SK-N-SH (cell line): ENCODE measurements around the gene COL23A1. TPM values are rescaled to one million over a fixed set of nuclear protein-coding genes. Genes with fewer than 3 reads are reported as not detected.

ENCODE experiments used
- CTCF ChIA-PET: fragments of 300-600, 350-600 bp; formaldehyde crosslinking; extraction: SDS; loops from one replicate; lab custom pipeline; 2021; lab: Yijun Ruan, JAX
- POLR2A ChIA-PET: fragments of 350-600 bp; sonication (Branson Sonifier 250); formaldehyde crosslinking; extraction: SDS; loops from one replicate; lab custom pipeline; 2020; ENCODE audit warnings: antibody characterized with exemption, inconsistent platforms; lab: Yijun Ruan, JAX
- DNase-seq: peaks from one replicate; pipeline ENCODE4 v3.0.0; 2012
- H2AFZ ChIP-seq: fragments of 200-600 bp; sonication (generic); 2 replicates; pipeline ENCODE4 v1.8.1; 2016; ENCODE audit warnings: antibody characterized with exemption, mild to moderate bottlenecking, low read depth
- H3F3A ChIP-seq: fragments of 200-600 bp; sonication (generic); replicated peaks from 2 replicates; pipeline ENCODE3; 2016; ENCODE audit warnings: antibody characterized with exemption, mild to moderate bottlenecking; ENCODE audit not compliant: insufficient read depth
- H3K27ac ChIP-seq, 2 experiments: fragments of 200-500 bp in 1 of 2; fragments of 200-600 bp in 1 of 2; sonication (Bioruptor generic) in 1 of 2; sonication (generic), shearing (Covaris generic) in 1 of 2; 2 replicates each; pipeline versions ENCODE4 v1.5.1 to v1.6.1; 2014 to 2016; ENCODE audit warnings: low read depth in 2 of 2, inconsistent platforms in 1 of 2, low read length in 1 of 2, mild to moderate bottlenecking in 1 of 2, mixed read lengths in 1 of 2
- H3K27me3 ChIP-seq: fragments of 200-600 bp; sonication (generic), shearing (Covaris generic); 2 replicates; pipeline ENCODE4 v1.6.1; 2016; ENCODE audit warnings: mixed run types; ENCODE audit not compliant: insufficient read depth
- H3K36me3 ChIP-seq, 2 experiments: fragments of 200-500 bp in 1 of 2; fragments of 200-600 bp in 1 of 2; sonication (Bioruptor generic) in 1 of 2; sonication (generic) in 1 of 2; replicated peaks in 1 of 2; 2 replicates each; pipeline versions ENCODE3 to v1.5.1; 2014 to 2016; ENCODE audit warnings: low read length in 1 of 2, mild to moderate bottlenecking in 1 of 2; ENCODE audit not compliant: insufficient read depth in 2 of 2, control insufficient read depth in 1 of 2
- H3K4me1 ChIP-seq, 2 experiments: fragments of 200-500 bp in 1 of 2; fragments of 200-600 bp in 1 of 2; sonication (Bioruptor generic) in 1 of 2; sonication (generic), shearing (Covaris generic) in 1 of 2; 2 replicates each; pipeline versions ENCODE4 v1.5.1 to v1.6.1; 2014 to 2016; ENCODE audit warnings: low read depth in 1 of 2, low read length in 1 of 2, mixed run types in 1 of 2; ENCODE audit not compliant: insufficient read depth in 2 of 2, control insufficient read depth in 1 of 2
- H3K4me2 ChIP-seq: fragments of 200-600 bp; sonication (generic), shearing (Covaris generic); 2 replicates; pipeline ENCODE4 v1.6.1; 2017; ENCODE audit warnings: mixed run types
- H3K4me3 ChIP-seq, 2 experiments: fragments of 200-500 bp in 1 of 2; fragments of 200-600 bp in 1 of 2; sonication (Bioruptor generic) in 1 of 2; sonication (generic), shearing (Covaris generic) in 1 of 2; 2 replicates each; pipeline versions ENCODE4 v1.5.1 to v1.8.1; 2014 to 2016; ENCODE audit warnings: low read depth in 2 of 2, inconsistent platforms in 1 of 2, low read length in 1 of 2, mild to moderate bottlenecking in 1 of 2, mixed read lengths in 1 of 2, moderate library complexity in 1 of 2
- H3K79me2 ChIP-seq: fragments of 200-600 bp; sonication (generic); 2 replicates; pipeline ENCODE4 v1.8.1; 2017; ENCODE audit warnings: mild to moderate bottlenecking; ENCODE audit not compliant: insufficient read depth
- H3K9ac ChIP-seq: fragments of 200-600 bp; sonication (generic); 2 replicates; pipeline ENCODE4 v1.6.1; 2017; ENCODE audit warnings: mixed run types
- H3K9me2 ChIP-seq: fragments of 200-600 bp; sonication (generic); 2 replicates; pipeline ENCODE4 v1.6.1; 2017; ENCODE audit warnings: mixed run types
- H3K9me3 ChIP-seq: fragments of 200-600 bp; sonication (generic); 2 replicates; pipeline ENCODE4 v1.6.1; 2017; ENCODE audit warnings: mixed run types, mild to moderate bottlenecking, moderate library complexity
- H4K20me1 ChIP-seq: fragments of 200-600 bp; sonication (generic); 2 replicates; pipeline ENCODE4 v1.6.1; 2017; ENCODE audit warnings: mild to moderate bottlenecking, mixed run types; ENCODE audit not compliant: insufficient read depth
- CTCF ChIP-seq: fragments of 200-600 bp; sonication (generic); IDR thresholded peaks from 2 replicates; pipeline ENCODE4 v1.6.1; 2017; ENCODE audit warnings: antibody characterized with exemption, mild to moderate bottlenecking, moderate library complexity
- EZH2phosphoT487 ChIP-seq: fragments of 200-600 bp; sonication (generic); IDR thresholded peaks from 2 replicates; pipeline ENCODE4 v1.6.1; 2017; ENCODE audit warnings: low read depth, mixed run types, mild to moderate bottlenecking, antibody characterized with exemption, moderate library complexity, borderline replicate concordance
- FOXM1 ChIP-seq: IDR thresholded peaks from 2 replicates; pipeline ENCODE4 v1.4.0; 2012; ENCODE audit warnings: low read depth, mild to moderate bottlenecking
- IRF3 ChIP-seq: fragments of 150-350 bp; IDR thresholded peaks from 2 replicates; pipeline ENCODE4 v1.6.1; 2016; ENCODE audit warnings: mild to moderate bottlenecking, low read depth, low read length
- MAX ChIP-seq: IDR thresholded peaks from 2 replicates; pipeline ENCODE4 v1.4.0; 2012; ENCODE audit warnings: low read depth
- MEF2A ChIP-seq: IDR thresholded peaks from 2 replicates; pipeline ENCODE4 v1.4.0; 2012; ENCODE audit warnings: low read depth, borderline replicate concordance
- NFIC ChIP-seq: IDR thresholded peaks from 2 replicates; pipeline ENCODE4 v1.4.0; 2012; ENCODE audit warnings: borderline replicate concordance
- RFX5 ChIP-seq: IDR thresholded peaks from 2 replicates; pipeline ENCODE4 v1.6.1; 2012; ENCODE audit warnings: mild to moderate bottlenecking, improper control_type of control experiment, low read length
- SIN3A ChIP-seq: IDR thresholded peaks from 2 replicates; pipeline ENCODE4 v1.6.1; 2012; ENCODE audit warnings: low read depth, mild to moderate bottlenecking, low read length, moderate library complexity, borderline replicate concordance
- SMC3 ChIP-seq: IDR thresholded peaks from 2 replicates; pipeline ENCODE4 v1.6.1; 2012; ENCODE audit warnings: low read depth, low read length, improper control_type of control experiment
- TAF1 ChIP-seq: IDR thresholded peaks from 2 replicates; pipeline ENCODE4 v1.6.1; 2012; ENCODE audit warnings: low read depth, mild to moderate bottlenecking, low read length, moderate library complexity, borderline replicate concordance
- USF2 ChIP-seq: fragments of 150-350 bp; IDR thresholded peaks from 2 replicates; pipeline ENCODE4 v1.6.1; 2017; ENCODE audit warnings: antibody characterized with exemption, low read length, low read depth, borderline replicate concordance
- ZBTB33 ChIP-seq: IDR thresholded peaks from 2 replicates; pipeline ENCODE4 v1.4.0; 2012; ENCODE audit warnings: low read depth, borderline replicate concordance
- WGBS: methylation state at CpG from one replicate; pipeline ENCODE4 v1.1.6; 2017; ENCODE audit warnings: low lambda C conversion rate; 5-methylcytosine and 5-hydroxymethylcytosine counted together
- polyA plus RNA-seq, 3 experiments: library from polyadenylated mRNA; depleted of rRNA; stranded (reverse); fragments of >200 nt; gene quantifications; 2 replicates each; pipeline ENCODE4 v1.2.3, GENCODE V29; 2012

COL23A1 gene
- polyA plus RNA-seq, 1 of the 3 experiments (the other 2 are of a cell fraction) = 0.10 TPM

- no peak for TF ChIP-seq IRF3
- no peak for TF ChIP-seq MAX
- no peak for TF ChIP-seq EZH2phosphoT487
- TF ChIP-seq CTCF = no peak
- TF ChIP-seq SMC3 = no peak
- no peak for TF ChIP-seq USF2
- TF ChIP-seq, all 33 proteins: peak for 0
Measured at GRCh38 chr5:178394074-178394473, 196.1 kb downstream of the COL23A1 start (continued).

- 57% methylated on average over 11 of the region's 11 CpGs for WGBS
- H3K9me3 ChIP-seq = no peaks in the 10 kb centered on the region
- POLR2A ChIA-PET = no interaction called here
- CTCF ChIA-PET = interaction anchor here (0.7 to 1.3 kb wide), 2 partner anchors 56 to 68 kb away, joined by 3 read pairs; no protein-coding TSS in a partner anchor
- no peak overlapping the region for H2AFZ ChIP-seq
- peak overlapping the region in 1 of 2 experiments; percentile 69; a peak in 1 of 4 replicates for H3K27ac ChIP-seq
- H3K4me1 ChIP-seq = peaks cover 0 to 52% of the 10 kb centered on the region in 2 experiments; a peak in 1 of 4 replicates
- H3K4me3 ChIP-seq = no peak overlapping the region
- H3K79me2 ChIP-seq = no peaks in the 10 kb centered on the region
- no peaks in the 10 kb centered on the region for H4K20me1 ChIP-seq
- H3F3A ChIP-seq = no peaks in the 10 kb centered on the region
- DNase-seq = peak; percentile 6
- no peak overlapping the region for H3K9ac ChIP-seq
- H3K4me2 ChIP-seq = no peak overlapping the region
- no peak for TF ChIP-seq RFX5
- no peak for TF ChIP-seq CTCF
- TF ChIP-seq MEF2A = no peak
- TF ChIP-seq TAF1 = no peak
- no peak for TF ChIP-seq FOXM1
- TF ChIP-seq NFIC = no peak
- TF ChIP-seq SIN3A = no peak
- no peak for TF ChIP-seq ZBTB33
- H3K9me2 ChIP-seq = no peaks in the 10 kb centered on the region
- no peaks in the 10 kb centered on the region for H3K27me3 ChIP-seq
- no peaks in the 10 kb centered on the region for H3K36me3 ChIP-seq
Measured at GRCh38 chr5:178392931-178393394, 197.2 kb downstream of the COL23A1 start.
